CD4-positive, CD25-positive, alpha-beta regulatory T cell (primary cell): ENCODE data around the gene AASS. TPM values are rescaled to one million over a fixed set of nuclear protein-coding genes. Genes with fewer than 3 reads are reported as not detected.

Source experiments
- ATAC-seq, 2 donors: fragments of 150-1000 bp; cut with Tn5 transposase; one replicate each; pipeline ENCODE4 v1.10.0; 2021; ENCODE audit warnings: low read depth in 2 of 2, moderate number of reproducible peaks in 2 of 2, moderate library complexity in 1 of 2
- DNase-seq, 3 donors: peaks; one replicate each; pipeline versions ENCODE4 v3.0.0 to v3.0.0-alpha.2; 2012 to 2022; ENCODE audit warnings: mixed read lengths in 1 of 3
- H3K27ac ChIP-seq: one replicate; pipeline ENCODE4 v1.7.0; 2013; ENCODE audit warnings: mild to moderate bottlenecking, low read length; ENCODE audit not compliant: insufficient read depth, poor library complexity, severe bottlenecking
- H3K27me3 ChIP-seq: one replicate; pipeline ENCODE4 v1.7.0; 2013; ENCODE audit warnings: low read length; ENCODE audit not compliant: control insufficient read depth, insufficient read depth
- H3K36me3 ChIP-seq: one replicate; pipeline ENCODE4 v1.7.0; 2013; ENCODE audit warnings: mild to moderate bottlenecking, low read length, moderate library complexity; ENCODE audit not compliant: control insufficient read depth, insufficient read depth
- H3K4me1 ChIP-seq: 2 replicates; pipeline ENCODE4 v1.7.0; 2013; ENCODE audit warnings: mild to moderate bottlenecking, low read length; ENCODE audit not compliant: insufficient read depth, control insufficient read depth, poor library complexity, severe bottlenecking
- H3K4me3 ChIP-seq: one replicate; pipeline ENCODE4 v1.7.0; 2013; ENCODE audit warnings: low read depth, mild to moderate bottlenecking, low read length, moderate library complexity
- H3K9me3 ChIP-seq, 2 experiments: 1 replicate in 1 of 2; 2 replicates in 1 of 2; pipeline ENCODE4 v1.7.0; 2013; ENCODE audit warnings: low read length in 2 of 2, mild to moderate bottlenecking in 1 of 2, moderate library complexity in 1 of 2; ENCODE audit not compliant: control insufficient read depth in 2 of 2
- H3K27ac Mint-ChIP-seq, 3 donors: one replicate each; pipeline ENCODE4 v1.8.0; 2020 to 2022; ENCODE audit warnings: mild to moderate bottlenecking in 3 of 3, mixed read lengths in 3 of 3, moderate library complexity in 2 of 3
- H3K27me3 Mint-ChIP-seq: one replicate; pipeline ENCODE4 v1.8.0; 2022; ENCODE audit warnings: mild to moderate bottlenecking, mixed read lengths
- H3K36me3 Mint-ChIP-seq: one replicate; pipeline ENCODE4 v1.8.0; 2020; ENCODE audit warnings: mixed read lengths
- H3K4me1 Mint-ChIP-seq, 4 donors: one replicate each; pipeline ENCODE4 v1.8.0; 2020 to 2022; ENCODE audit warnings: mixed read lengths in 4 of 4, mild to moderate bottlenecking in 1 of 4
- H3K4me3 Mint-ChIP-seq, 4 donors: one replicate each; pipeline ENCODE4 v1.8.0; 2020 to 2022; ENCODE audit warnings: mild to moderate bottlenecking in 4 of 4, mixed read lengths in 4 of 4, moderate library complexity in 3 of 4
- H3K9me3 Mint-ChIP-seq, 7 donors: one replicate each; pipeline ENCODE4 v1.8.0; 2020 to 2022; ENCODE audit warnings: mixed read lengths in 7 of 7, mild to moderate bottlenecking in 3 of 7, moderate library complexity in 2 of 7
- polyA plus RNA-seq, 4 donors: library from polyadenylated mRNA; unstranded; fragments of 300-500 nt; fragmentation: Illumina TruSeq; gene quantifications; one replicate each; pipeline ENCODE4 v1.2.3, GENCODE V29; 2021
- total RNA-seq: library from RNA; stranded (reverse); gene quantifications from one replicate; pipeline ENCODE4 v1.2.3, GENCODE V29; 2022

AASS gene
- total and polyA plus RNA-seq, 5 donors from 2014 or later: 1.2 to 3.1 (median 1.7) TPM

DNA sequence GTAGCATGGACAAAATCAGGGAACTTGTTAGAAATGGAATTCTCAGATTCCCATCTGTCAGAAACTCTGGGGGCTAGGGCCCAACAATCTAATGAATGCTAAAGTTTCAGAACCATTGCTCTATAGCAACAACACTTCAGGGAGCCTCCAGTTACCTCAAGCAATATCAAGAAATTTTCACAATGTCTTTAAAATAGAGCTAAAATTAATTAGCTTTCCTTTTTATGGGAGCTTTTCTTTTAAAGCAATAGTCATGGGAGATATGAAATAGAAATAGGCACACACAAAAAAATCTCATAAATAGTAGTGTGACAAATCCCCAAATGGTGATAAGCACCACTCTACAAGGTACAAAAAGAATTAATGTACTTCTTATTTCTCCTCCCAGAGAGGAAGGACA lies 80.9 kb downstream of the AASS start:
- no peak for DNase-seq
- Mint-ChIP-seq H3K36me3 (no peaks in the 10 kb centered on the region), H3K4me1 (no peaks in the 10 kb centered on the region), H3K9me3 (peaks cover 0 to 2% (median 0%) of the 10 kb centered on the region in 7 donors), H3K27ac (no peak overlapping the region), H3K4me3 (no peak overlapping the region), H3K27me3 (no peaks in the 10 kb centered on the region)
- no peaks in the 10 kb centered on the region for H3K27me3 ChIP-seq
- ATAC-seq: no peak
- no peak overlapping the region for H3K27ac ChIP-seq
- H3K9me3 ChIP-seq: no peaks in the 10 kb centered on the region
- H3K36me3 ChIP-seq: no peaks in the 10 kb centered on the region
- H3K4me3 ChIP-seq: no peak overlapping the region
- no peaks in the 10 kb centered on the region for H3K4me1 ChIP-seq

DNA sequence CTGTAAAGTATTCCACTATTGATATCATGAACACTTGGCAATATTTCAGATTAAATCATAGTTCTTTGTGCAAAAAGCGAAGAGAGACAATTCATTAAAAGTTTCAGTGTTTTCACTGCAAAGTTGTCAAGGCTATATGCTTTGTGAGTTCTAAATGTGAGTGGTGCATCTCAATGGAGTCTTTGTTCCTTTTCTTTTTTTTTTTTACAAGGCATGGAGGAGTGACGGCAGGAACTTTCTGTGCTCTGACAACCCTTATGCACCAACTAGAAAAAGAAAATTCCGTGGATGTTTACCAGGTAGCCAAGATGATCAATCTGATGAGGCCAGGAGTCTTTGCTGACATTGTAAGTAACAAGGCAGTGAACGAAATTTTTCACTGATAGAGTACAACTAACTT lies 84.5 kb downstream of the AASS start:
- Mint-ChIP-seq H3K9me3 (peaks cover 0 to 2% (median 0%) of the 10 kb centered on the region in 7 donors), H3K27me3 (no peaks in the 10 kb centered on the region), H3K27ac (no peak overlapping the region), H3K4me3 (no peak overlapping the region), H3K4me1 (no peaks in the 10 kb centered on the region), H3K36me3 (no peaks in the 10 kb centered on the region)
- Histone ChIP-seq H3K27me3 (no peaks in the 10 kb centered on the region), H3K4me1 (no peaks in the 10 kb centered on the region), H3K4me3 (no peak overlapping the region), H3K9me3 (no peaks in the 10 kb centered on the region), H3K36me3 (no peaks in the 10 kb centered on the region), H3K27ac (no peak overlapping the region)
- ATAC-seq: no peak
- DNase-seq: no peak

DNA sequence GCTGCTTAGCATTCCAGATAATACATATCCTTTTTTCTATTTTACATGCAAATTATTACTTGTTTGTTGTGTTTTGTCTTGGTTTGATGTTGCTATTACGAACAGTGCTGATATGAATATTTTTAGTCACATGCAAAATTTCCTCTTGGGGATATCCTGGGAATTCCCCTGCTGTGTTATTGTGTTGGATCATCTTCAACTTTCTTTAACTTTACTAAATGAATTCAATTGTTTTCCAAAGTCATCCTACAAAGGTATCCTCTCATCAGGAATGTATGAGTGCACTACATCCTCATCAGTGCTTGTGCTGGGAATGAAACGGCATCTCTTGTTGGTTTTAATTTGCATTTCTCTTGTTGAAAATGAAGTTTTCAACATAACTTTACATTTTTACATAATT lies 87.1 kb downstream of the AASS start:
- H3K27me3 ChIP-seq: no peaks in the 10 kb centered on the region
- Mint-ChIP-seq H3K27me3 (no peaks in the 10 kb centered on the region), H3K36me3 (no peaks in the 10 kb centered on the region), H3K27ac (no peak overlapping the region), H3K4me1 (no peaks in the 10 kb centered on the region), H3K9me3 (peaks cover 0 to 2% (median 0%) of the 10 kb centered on the region in 7 donors), H3K4me3 (no peak overlapping the region)
- H3K9me3 ChIP-seq: no peaks in the 10 kb centered on the region
- DNase-seq (no peak), ATAC-seq (no peak)
- H3K27ac ChIP-seq: no peak overlapping the region
- H3K36me3 ChIP-seq: no peaks in the 10 kb centered on the region
- no peak overlapping the region for H3K4me3 ChIP-seq
- H3K4me1 ChIP-seq: no peaks in the 10 kb centered on the region

DNA sequence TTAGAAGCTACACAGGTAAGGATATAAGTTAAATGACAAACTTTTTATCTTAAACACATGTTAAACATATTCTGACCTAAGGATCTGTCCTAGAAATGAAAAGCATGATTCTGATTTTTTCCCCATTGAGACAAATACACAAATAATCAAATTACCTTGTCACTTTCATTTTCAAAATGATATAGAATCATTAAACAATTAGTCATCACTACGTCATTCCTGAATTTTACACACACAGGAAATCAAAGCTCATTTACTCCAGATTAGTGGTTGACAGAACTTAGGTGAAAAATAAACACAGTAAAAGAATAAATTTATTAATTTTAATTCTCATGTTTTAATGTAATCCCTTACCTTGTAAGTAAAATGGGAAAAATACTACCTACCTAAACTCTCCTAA lies 89.0 kb downstream of the AASS start:
- Mint-ChIP-seq H3K27ac (no peak overlapping the region), H3K4me1 (no peaks in the 10 kb centered on the region), H3K27me3 (no peaks in the 10 kb centered on the region), H3K4me3 (no peak overlapping the region), H3K36me3 (no peaks in the 10 kb centered on the region), H3K9me3 (peaks cover 0 to 2% (median 0%) of the 10 kb centered on the region in 7 donors)
- Histone ChIP-seq H3K27ac (no peak overlapping the region), H3K9me3 (no peaks in the 10 kb centered on the region), H3K4me3 (no peak overlapping the region), H3K27me3 (no peaks in the 10 kb centered on the region), H3K36me3 (no peaks in the 10 kb centered on the region), H3K4me1 (no peaks in the 10 kb centered on the region)
- DNase-seq (no peak), ATAC-seq (no peak)

DNA sequence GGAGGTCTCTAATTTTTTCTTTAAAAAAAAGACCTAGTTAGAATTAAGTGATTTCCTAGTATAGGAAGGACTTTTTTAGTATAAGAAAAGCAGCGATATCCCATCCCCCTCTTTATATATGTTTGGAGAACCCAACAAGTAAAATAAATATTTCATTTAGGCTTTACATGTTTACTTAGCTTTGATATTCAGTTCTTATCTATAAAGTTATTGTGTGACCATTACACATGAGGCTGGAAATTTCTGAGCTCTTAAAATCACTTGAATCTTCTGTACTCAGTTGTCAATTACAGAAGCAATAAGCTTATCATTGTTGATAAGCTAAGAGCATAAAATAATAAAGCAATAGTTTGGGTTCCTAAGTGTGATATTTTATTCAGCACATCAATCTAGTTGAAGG lies 89.7 kb downstream of the AASS start:
- ATAC-seq: no peak
- Histone ChIP-seq H3K9me3 (no peaks in the 10 kb centered on the region), H3K36me3 (no peaks in the 10 kb centered on the region), H3K27me3 (no peaks in the 10 kb centered on the region), H3K27ac (no peak overlapping the region), H3K4me1 (no peaks in the 10 kb centered on the region), H3K4me3 (no peak overlapping the region)
- Mint-ChIP-seq H3K4me3 (no peak overlapping the region), H3K27me3 (no peaks in the 10 kb centered on the region), H3K36me3 (no peaks in the 10 kb centered on the region), H3K9me3 (peaks cover 0 to 2% (median 0%) of the 10 kb centered on the region in 7 donors), H3K27ac (no peak overlapping the region), H3K4me1 (no peaks in the 10 kb centered on the region)
- DNase-seq: no peak

DNA sequence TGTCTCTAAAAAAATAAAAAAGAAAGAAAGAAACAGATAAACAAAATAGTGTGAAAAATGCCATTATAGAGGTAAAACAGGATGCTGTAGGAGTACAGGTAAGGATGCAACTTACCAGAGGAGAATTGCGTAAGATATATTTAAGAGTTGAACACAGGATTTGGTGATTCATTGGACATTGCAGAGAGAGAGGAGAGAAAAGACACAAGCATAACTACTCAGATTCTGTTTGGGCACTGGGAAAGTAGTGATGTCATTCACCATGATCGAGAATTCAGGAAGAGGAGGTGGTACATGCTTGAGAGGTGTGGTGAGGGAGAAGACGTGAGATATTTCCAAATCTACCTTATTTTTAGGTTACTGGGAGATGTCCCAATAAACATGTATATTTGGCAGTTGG lies 97.6 kb downstream of the AASS start:
- Mint-ChIP-seq H3K27ac (no peak overlapping the region), H3K27me3 (no peaks in the 10 kb centered on the region), H3K9me3 (peaks cover 0 to 5% (median 0%) of the 10 kb centered on the region in 7 donors), H3K4me1 (no peaks in the 10 kb centered on the region), H3K36me3 (no peaks in the 10 kb centered on the region), H3K4me3 (no peak overlapping the region)
- no peaks in the 10 kb centered on the region for H3K4me1 ChIP-seq
- H3K9me3 ChIP-seq: no peaks in the 10 kb centered on the region
- DNase-seq (no peak), ATAC-seq (no peak)
- H3K36me3 ChIP-seq: no peaks in the 10 kb centered on the region
- no peak overlapping the region for H3K27ac ChIP-seq
- H3K4me3 ChIP-seq: no peak overlapping the region
- H3K27me3 ChIP-seq: no peaks in the 10 kb centered on the region

DNA sequence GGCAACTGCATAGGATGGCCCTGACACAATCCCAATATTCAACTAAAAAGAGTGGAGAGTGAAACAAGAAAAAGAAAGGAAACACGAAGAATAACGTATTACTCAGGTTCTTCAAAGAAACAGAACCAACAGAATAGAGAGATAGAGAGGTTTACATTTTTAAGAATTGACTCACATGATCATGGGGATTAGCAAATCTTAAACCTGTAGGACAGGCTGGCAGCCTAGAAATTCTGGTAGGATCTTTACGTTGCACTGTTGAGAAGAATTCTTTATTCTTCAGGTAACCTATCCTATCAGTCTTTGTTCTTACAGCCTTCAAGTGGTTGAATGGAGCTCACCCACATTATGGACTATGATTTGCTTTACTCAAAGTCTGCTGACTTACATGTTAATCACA lies 103.9 kb downstream of the AASS start:
- no peaks in the 10 kb centered on the region for H3K9me3 ChIP-seq
- DNase-seq: no peak
- H3K4me1 ChIP-seq: no peaks in the 10 kb centered on the region
- no peak overlapping the region for H3K27ac ChIP-seq
- Mint-ChIP-seq H3K27me3 (no peaks in the 10 kb centered on the region), H3K4me3 (no peak overlapping the region), H3K27ac (no peak overlapping the region), H3K9me3 (peaks cover 0 to 7% (median 2%) of the 10 kb centered on the region in 7 donors), H3K4me1 (no peaks in the 10 kb centered on the region), H3K36me3 (no peaks in the 10 kb centered on the region)
- no peaks in the 10 kb centered on the region for H3K27me3 ChIP-seq
- H3K36me3 ChIP-seq: no peaks in the 10 kb centered on the region
- ATAC-seq: no peak
- H3K4me3 ChIP-seq: no peak overlapping the region

DNA sequence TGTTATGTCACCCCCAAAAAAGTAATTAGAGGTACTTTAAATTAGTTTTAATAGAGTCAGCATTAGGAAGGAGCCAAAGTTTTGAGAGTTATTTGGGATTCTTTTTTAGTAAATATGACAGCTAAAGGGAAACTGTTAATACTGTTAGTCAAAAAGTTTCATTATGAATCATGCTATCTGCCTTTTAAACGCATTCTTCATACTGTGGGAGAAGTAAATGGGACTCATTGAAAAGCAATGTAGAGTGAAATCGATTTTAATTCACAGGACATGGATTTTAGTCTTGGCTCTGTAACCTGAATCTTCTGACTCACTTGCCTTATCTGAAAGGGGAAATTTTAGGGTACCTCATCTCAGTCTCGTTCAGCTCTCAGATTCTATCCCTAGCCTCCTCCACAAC lies 105.1 kb downstream of the AASS start:
- Histone ChIP-seq H3K36me3 (no peaks in the 10 kb centered on the region), H3K27me3 (no peaks in the 10 kb centered on the region), H3K4me3 (no peak overlapping the region), H3K9me3 (no peaks in the 10 kb centered on the region), H3K4me1 (no peaks in the 10 kb centered on the region), H3K27ac (no peak overlapping the region)
- no peaks in the 10 kb centered on the region for H3K36me3 Mint-ChIP-seq
- no peak for ATAC-seq
- H3K27ac Mint-ChIP-seq: no peak overlapping the region
- no peaks in the 10 kb centered on the region for H3K4me1 Mint-ChIP-seq
- DNase-seq: no peak
- no peaks in the 10 kb centered on the region for H3K27me3 Mint-ChIP-seq
- H3K9me3 Mint-ChIP-seq: peaks cover 0 to 7% (median 2%) of the 10 kb centered on the region in 7 donors
- no peak overlapping the region for H3K4me3 Mint-ChIP-seq
